Measurements from ENCODE around the gene WSCD2.

- TF ChIP-seq CTCF (IDR thresholded peaks at IDR 0.05) (no peak), POLR2A (IDR thresholded peaks at IDR 0.05) (no peak)
These were observed 45.6 kb downstream of the WSCD2 start for GRCh38 chr12:108174641-108175040.

Data from prostate gland (tissue), 2 donors.